Measurements from ENCODE around the gene FDPS.
"Not testable (repeated sequence)": the region's sequence is repeated elsewhere in the genome, so short reads cannot be mapped to it uniquely, and the experiment has no call there.

Gene FDPS

GRCh38 chr1:155285631-155286044, 23.0 kb upstream of the FDPS start:
- no peak for DNase-seq

DNA sequence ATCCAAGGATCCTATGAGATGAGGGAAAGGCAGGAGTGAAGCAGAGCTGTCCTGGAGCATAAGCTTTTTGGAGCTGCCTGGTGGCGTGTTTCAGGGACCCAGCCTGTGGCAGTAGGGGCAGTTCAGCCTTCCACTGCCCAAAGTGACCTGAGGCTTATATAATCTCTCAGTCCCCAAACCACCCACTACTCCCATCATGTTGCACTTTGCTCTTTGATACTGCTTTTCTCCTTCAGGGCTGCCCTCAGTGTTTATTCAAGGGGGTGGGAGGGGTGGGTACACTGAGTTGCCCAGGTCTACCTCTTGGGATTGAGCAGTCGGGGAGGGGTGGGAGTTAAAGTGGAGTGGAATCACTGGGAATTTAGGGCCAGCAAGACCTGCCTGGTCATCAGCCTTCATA, 22.1 kb upstream of the FDPS start:
- DNase-seq, result no peak

DNA sequence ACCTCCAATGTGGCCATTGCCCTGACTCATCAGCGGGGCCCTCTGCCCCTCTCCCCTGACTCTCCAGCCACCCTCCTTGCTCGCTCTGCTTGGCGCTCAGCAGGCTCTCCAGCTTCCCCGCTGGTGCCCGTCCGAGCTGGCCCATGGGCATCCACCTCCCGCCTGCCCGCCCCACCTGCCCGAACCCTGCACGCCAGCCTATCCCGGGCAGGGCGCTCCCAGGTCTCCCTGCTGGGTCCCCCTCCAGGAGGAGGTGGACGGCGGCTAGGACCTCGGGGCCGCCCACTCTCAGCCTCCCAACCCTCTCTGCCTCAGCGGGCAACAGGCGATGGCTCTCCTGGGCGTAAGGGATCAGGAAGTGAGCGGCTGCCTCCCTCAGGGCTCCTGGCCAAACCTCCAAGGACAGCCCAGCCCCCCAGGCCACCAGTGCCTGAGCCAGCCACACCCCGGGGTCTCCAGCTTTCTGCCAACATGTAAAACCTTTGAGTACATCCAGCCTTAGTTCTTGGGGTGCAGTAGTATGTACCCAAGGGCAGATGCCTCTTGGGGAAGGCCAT, 20.6 kb upstream of the FDPS start:
- DNase-seq, result no peak

- DNase-seq, result not testable (repeated sequence)
Measured at GRCh38 chr1:155291006-155291405, 17.7 kb upstream of the FDPS start.

DNA sequence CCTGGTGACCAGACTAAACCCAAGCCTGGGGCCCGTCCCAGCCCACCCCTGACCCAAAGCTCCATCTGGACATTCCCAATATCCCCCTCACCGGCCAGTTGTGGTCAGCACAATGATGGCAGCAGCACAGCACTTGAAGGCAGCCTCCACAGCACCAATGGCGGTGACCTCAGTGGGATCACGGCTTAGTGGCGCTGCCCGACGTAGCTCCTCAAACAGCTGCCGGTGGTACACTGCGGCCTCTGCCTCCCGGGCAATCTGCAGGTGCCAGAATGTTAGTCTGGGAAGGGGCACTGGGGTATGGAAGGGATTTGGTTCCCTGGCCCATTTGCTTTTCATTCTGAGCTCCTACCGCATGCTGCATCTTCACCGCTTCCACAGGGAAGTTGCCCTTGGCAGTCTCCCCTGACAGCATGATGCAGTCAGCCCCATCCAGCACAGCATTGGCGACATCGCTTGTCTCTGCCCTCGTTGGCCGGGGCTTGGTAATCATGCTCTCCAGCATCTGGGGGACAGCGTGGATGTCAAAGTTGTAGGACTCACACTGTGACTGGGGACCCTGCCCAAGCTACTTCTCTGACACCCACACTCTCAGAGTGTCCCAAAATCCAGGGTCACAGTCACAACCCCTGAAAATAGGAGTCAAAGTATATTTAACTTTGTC, 15.4 kb upstream of the FDPS start:
- DNase-seq, result no peak

DNA sequence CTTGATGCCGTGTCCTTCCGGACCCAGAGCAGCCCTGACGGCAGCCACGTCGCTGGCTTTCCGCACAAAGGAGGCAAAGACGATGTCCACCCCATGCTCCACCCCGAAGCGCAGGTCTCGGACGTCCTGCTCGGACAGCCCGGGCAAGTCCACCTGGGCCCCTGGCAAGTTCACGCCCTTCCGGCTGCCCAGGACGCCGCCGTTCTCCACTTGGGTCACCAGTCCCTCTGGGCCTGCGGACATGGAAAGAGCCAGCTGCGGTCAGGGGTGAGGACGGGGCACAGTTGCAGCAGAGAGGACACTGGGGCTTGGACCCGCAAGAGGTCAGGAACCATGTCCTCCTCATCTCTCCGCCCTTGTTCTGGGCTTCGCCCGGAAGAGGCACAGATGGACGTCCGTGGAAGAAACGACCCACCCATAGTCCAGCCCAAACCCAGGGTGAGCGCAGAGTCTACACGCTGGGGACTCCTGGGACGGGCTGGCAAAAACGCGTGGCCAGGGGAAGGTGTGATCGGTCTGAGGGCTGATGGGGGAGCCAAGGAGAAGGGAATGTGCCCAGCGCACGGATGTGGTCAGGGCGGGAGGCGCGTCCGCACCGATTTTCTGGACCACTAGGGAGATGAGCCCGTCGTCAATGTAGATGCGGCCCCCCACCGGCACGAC, 14.0 kb upstream of the FDPS start:
- DNase-seq, result no peak

GRCh38 chr1:155295183-155295941, 13.3 kb upstream of the FDPS start:
- DNase-seq, result no peak

- no peak for DNase-seq
Measured at GRCh38 chr1:155295942-155296267, 12.8 kb upstream of the FDPS start.

GRCh38 chr1:155296661-155297060, 12.0 kb upstream of the FDPS start:
- no peak for DNase-seq

- no peak for DNase-seq
Measured at GRCh38 chr1:155297384-155297783, 11.3 kb upstream of the FDPS start.

DNA sequence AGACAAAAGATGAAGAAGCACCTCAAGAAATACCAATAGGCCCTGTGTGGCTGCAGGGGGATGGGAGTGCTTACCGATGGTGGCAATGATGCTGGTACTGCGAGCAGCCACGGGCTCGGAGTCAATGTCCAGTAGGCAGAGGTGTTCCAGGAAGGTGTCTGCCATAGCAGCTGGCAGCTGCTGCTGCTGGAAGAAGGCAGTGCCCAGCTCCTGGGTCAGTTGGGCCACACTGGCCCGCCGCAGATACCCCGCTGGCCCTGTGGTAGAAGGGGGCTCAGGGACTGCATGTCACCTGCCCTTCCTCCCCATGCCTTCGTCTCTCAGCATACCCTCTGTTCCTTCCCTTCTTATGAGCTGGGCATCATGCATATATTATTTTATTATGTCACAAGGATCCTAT, 8.6 kb upstream of the FDPS start:
- no peak for DNase-seq

DNA sequence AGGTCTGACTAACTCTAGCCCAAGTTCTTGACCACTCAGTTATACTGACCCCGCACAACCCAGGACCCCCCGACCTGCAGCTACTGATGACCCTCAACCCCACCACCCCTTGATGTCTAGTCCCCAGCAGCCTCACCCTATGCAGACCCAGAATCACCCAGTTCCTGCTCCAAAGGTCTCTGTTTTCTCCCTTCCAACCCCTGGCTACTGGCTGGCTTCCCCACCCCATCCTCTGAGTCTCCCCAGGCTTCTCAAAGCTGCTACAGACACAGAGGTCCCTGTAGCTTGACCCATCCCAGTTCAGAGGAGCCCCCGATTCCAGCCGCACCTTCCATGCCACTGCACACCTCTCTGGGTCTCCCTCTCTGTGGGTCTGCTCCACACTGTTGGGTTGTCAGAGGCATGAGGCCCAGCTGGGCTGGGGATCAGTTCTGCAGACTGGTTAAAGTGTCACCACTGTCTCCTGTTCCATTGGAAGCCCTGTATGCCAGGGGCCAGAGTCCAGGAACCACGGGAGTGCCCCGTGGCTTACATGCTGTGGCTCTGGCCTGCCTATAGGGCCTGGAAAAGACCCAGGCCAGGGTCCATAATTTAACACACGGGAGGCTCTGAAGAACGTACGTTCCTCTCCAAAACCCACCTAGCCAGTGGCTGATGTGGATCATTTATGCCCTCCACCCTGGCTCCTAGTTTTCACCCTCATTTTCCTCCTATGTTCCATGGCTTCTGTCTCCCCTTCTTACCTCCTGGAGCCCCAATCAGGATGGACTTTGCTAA, 7.9 kb upstream of the FDPS start:
- DNase-seq, result no peak

GRCh38 chr1:155301342-155301841, 7.3 kb upstream of the FDPS start, which contains the start of gene PKLR:
Gene PKLR, minus strand, starts transcription at chr1:155301438. Its CDS starts 43 bp downstream, at chr1:155301395.
- no peak for DNase-seq

DNA sequence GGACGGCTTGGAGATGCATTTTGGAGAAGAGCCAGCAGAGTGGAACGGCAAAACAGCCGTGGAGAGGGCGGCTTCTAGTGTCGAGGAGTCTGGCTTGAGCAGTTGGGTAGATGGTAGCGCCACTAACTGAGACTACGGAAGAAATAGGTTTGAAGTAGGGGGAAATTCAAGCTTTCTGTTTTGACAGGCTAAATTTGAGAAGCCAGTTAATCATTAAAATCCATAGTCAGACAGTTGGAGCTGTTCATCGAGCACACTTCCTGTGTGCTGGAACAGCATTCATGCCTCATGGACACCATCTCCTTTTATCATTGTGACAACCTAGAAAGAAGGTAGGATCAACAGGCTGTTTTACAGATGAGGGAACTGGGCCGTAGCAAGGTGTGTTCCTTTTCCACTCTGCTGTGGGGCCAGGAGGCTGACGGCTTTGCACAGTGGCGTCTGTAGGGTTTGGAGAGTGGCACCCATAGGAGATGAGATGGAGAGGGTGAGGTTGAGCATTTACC, 4.1 kb upstream of the FDPS start:
- DNase-seq, result no peak

- no peak for DNase-seq
Measured at GRCh38 chr1:155305881-155306391, 2.7 kb upstream of the FDPS start.

GRCh38 chr1:155307247-155307740, 1.4 kb upstream of the FDPS start:
- DNase-seq, result no peak

GRCh38 chr1:155309423-155310021, 856 bp downstream of the FDPS start:
- DNase-seq, result peak in 2 of 14 donors; percentile 20 to 28

DNA sequence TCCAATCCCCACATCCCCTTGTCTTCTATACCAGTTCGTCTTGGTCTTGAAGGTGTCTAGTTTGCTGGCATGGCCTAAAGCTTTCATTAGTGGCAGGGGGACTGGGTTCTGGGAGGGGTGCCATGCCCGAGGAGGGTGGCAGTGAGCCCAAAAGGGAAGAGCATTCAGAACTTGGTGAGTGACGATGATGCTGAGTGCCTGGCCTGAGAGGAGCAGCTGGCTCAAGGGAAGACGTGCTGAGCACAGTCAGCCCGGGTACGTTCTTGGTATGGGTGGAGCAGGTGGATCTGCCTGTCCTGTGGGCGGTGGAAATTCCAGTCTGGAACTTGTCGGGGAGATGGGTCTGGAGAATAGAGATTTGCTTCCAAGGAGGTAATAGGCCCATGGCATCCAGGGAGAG, 4.6 kb downstream of the FDPS start:
- DNase-seq, result peak in 6 of 14 donors; percentile 7 to 36 (median 24)

- no peak for DNase-seq
Measured at GRCh38 chr1:155316922-155317321, 8.3 kb downstream of the FDPS start.

GRCh38 chr1:155318082-155318481, 9.4 kb downstream of the FDPS start:
- no peak for DNase-seq

GRCh38 chr1:155319536-155319935, 10.9 kb downstream of the FDPS start:
- DNase-seq, result no peak
